AG08395 (cell line): ENCODE results near the gene RAB6B.

ENCODE experiments used
- DNase-seq: peaks from one replicate; pipeline ENCODE4 v3.0.0; 2012; ENCODE audit warnings: mixed read lengths, low spot score

RAB6B gene

DNA sequence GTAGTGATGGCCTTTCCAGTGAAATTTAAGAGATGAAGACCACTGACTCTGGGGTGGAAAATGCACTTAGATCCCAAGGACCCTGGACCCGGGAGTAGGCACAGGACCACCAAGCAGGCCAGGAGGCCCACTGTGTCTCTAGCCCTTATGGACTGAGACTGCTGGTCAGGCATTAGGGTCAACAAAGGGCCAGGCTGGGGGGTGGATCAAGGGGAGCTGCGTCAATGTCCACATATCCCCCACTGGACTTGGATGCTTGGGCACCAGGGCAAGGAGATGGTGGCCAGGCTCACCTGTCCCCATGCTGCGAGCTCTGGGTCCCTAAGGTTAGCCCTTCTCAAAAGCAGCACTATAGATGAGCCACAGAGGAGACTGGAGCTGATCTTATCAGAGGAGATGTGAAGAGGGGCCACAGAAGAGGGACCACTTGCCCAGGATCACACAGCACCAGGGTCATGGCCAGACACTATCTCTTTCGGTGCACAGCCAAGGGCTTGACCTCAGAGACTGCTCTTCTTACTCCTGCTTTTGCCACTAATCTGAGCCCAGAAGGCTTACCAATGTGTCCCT, 14.7 kb downstream of the RAB6B start:
- DNase-seq: no peak

DNA sequence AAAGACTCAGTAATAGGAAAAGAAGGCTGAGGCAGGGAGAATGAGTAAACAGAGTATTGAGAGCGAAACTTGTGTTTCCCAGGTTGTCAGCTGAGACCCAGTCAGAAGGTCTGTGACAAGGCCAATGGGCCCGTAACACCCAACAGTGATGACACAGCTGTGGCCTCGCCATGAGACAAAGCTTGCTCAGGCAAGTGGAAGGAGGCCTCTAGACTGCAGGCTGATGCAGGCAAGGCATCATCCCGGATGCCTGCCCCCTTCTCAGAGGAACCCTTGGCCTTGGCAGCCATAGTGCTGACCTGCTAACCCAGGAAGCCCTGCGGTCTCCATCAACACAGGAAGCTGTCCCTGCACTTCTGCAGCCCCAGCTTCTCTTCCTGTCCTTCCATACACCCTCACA, 15.4 kb downstream of the RAB6B start:
- DNase-seq: no peak

DNA sequence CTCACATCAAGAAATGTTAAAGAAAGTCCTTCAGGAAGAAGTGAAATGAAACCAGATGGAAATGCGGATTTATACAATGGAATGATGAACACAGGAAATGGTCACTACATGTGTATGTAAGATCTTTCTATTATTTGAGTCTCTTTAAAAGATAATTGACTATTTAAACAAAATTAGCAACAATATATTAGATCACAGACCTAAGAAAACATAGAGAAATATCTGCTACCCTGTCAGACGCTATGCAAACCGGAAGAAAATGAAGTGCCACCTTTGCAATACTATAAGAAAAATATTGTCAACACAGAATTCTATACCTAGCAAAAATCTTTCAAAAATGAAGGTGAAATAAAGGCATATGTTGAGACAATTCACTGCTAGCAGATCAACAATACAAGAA, 17.2 kb downstream of the RAB6B start:
- no peak for DNase-seq

DNA sequence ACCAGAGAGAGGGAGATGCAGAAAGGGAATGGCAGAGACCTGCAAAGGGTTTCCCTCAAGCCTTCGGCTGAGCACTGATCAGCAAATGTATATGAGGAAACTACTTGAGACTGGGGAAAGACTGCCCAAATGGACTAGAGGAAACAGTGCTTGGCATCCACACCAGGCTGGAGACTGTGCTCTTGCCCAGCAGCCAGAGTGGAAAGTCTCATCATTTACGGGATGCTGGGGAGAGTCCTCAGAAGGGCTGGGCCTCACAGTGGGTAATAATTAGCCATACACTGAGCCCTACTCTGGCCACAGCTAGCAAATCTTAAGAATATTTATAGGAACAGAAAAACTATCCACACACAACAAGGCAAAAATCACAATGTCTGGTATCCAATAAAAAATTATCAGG, 18.5 kb downstream of the RAB6B start:
- no peak for DNase-seq

DNA sequence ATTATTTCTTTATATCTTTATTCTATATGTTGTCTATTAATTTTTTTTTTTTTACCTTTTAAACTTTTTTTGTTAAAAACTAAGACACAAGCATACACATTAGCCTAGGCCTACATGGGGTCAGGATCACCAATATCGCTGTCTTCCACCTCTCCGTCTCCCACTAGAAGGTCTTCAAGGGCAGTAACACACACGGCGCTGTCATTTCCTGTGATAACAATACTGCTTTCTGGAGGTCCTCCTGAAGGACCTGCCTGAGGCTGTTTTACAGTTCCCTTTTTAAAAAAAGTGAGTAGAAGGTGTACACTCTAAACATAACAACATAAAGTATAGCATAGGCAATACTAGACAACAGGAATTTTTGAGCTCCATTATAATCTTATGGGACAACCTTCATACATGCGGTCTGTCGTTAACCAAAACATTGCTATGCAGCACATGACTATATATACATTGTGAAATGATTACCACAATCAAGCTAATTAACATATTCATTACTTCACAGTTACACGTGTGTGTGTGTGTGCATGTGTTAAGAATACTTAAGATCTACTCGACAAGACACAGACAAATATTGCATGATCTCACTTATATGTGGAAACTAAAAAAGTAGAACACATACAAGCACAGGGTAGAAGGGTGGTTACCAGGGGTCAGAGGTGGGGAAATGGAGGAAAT, 20.8 kb downstream of the RAB6B start:
- DNase-seq: no peak

DNA sequence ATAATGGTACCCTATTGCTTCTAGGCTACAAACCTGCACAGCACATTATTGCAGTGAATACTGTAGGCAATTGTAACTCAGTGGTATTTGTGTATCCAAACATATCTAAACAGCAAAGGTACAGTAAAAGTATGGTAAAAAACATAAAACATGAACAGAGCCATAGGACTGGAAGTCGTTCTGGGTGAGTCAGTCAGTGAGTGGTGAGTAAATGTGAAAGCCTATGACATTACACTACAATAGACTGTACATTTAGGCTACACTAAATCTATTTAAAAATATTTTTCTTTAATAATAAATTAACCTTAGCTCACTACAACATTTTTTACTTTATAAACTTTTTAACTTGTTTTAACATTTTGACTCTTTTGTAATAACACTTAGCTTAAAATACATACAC, 21.3 kb downstream of the RAB6B start:
- no peak for DNase-seq

DNA sequence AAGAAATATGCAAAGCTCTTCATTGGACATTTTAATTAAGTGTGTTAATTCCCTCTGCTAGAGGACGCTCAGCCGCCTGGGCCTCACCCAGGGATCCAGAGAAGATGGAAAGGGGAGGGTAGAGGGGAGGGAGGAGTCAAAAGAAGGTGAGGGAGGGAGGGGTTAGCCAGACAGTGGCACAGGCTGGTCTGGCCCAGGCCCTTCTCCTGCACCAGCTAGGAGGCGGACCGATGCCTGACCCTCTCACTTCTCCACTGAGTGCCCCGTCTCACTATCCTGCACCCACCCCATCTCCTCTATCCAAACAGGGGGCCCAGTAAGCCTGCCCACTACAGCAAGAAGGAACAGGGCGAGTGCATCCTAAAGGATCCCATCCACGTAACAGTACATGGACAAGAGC, 22.9 kb downstream of the RAB6B start:
- DNase-seq: no peak

DNA sequence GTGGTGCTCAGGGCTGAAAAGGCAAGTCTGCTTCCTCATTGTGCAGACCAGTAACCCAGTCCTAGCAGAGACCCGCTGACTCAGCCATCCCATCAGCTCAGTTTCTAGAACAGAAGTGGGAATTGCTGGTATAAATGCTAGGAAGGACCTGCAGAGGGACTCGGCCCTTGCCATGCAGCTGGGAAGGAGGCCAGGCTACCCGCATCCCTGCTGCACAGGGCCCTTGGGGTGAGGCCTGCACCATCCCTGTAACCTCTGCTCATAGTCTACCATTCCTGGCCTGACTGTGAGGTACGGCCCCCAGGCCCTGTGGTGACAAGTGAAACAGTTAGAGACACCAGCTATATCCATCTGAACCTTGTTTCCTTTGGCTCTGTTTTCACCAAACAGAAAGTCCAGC, 23.5 kb downstream of the RAB6B start:
- DNase-seq: no peak

DNA sequence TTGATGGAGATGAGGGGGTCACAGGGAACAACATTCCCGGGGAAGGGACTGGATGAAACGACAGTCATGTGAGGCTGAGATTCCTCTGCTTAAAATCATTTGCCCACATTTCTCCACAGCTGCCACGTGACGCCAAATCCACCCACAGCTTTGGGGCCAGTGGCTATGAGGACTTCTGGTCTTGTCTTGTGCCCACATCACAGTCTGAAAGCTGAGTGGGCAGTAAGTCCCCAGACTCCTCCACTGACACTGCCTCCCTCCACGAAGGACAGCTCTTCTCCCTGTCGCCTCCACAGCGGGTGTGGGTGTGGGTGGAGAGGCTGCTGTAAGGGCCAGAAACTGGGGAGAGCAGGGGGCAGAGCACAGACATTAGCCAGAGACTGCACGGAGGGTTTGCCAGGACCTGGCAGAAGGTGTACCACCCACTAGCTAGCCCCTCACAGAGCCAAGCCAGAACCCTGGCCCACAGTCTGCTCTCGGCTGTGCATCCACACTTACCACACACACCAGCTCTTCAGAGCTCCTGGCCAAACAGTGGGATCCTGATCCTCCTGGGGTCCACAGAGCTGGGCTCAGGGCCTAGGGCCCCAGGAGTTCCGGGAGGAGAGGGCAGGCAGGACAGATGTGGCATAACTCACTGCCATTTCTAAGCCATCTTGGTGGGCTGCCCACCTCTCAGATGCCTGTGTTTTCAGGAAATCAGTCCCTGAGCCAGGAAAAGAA, 24.2 kb downstream of the RAB6B start:
- DNase-seq: no peak

DNA sequence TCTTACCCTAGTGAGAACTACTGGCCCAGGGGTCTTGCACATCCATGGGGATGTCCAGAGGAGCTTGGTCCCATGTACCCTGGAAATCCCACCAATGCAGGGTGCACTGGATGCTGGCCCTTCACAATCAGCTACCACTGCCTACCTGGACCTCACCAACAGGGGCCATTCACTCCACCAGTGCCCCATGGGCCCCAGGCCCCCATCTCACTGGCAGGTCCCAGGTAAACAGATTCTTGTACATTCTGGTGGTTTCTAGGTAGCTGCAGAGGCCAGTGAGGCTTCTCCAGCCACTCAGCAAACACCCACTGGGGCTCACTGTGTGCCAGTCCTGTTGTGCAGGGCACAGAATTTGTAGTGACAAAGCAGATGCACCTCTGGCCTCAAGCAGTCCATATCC, 24.9 kb downstream of the RAB6B start:
- no peak for DNase-seq

DNA sequence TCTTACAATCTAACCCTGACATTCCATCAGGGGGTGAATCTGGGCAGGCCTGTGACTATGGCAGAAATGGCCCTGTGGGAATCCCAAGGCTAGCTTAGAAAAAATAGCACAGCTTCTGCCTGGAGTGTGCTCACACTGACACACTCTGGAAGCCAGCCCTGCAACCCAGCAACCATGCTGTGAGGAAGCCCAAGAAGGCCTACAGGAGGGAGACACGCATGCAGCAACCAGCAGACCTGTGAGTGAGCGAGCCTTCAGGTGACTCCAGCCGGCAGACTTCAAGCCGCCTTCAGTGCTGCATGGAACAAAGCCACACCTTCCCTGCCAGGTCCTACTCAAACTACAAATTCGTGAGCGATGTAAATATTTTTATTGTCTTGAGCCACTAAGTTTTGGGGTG, 26.1 kb downstream of the RAB6B start:
- no peak for DNase-seq

DNA sequence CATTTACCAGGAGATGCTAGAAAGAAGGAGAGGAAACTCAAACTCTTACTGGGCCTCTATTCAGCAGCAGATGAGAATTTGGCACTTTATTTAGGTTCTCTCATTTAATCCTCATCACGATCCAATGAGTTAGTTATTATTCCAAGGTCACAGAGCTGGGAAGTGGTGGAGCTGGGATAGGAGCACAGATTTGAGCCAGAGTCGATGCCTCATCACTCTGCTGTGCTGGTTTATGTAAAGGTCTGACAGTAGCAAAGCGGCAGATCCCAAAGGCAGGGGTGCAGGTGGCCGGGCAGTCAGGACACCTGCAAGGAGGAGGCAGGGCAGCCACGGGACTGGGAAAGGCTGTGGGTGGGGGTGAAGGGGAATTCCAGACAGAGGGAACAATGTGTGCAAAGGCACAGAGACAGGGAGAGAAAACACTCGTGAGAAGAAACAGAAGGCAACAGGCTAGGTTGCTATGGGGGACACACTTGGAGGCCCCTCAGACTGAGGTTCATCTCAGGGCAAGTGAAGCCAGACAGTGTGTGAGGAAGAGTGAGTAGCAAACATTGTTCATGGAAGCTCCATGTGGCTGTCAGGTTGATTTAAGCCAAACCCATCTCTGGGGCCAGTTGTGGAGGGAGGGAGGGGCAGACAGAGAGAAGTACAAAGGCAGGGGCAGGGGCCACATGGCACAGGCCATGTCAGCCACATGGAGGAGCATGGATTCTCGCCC, 26.8 kb downstream of the RAB6B start:
- no peak for DNase-seq

DNA sequence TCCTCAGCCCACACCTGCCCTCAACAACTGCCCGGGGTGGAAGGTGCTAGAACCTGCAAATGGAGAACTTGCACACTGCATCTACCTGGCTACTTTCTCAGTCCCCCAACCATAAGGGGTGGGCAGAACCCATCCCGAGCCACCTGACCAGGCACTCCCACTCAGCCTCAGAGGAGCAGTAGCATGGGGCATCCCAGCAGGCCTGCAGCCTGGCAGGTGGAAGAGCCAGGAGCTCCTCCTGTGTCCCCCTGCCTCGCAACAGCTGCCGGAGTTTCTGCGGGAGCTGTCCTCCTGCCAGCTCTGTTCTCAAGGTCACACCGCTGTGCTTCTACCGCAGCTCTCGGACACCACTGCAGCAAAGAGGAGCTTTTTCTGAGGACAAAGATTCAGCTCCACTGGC, 27.5 kb downstream of the RAB6B start:
- DNase-seq: no peak

DNA sequence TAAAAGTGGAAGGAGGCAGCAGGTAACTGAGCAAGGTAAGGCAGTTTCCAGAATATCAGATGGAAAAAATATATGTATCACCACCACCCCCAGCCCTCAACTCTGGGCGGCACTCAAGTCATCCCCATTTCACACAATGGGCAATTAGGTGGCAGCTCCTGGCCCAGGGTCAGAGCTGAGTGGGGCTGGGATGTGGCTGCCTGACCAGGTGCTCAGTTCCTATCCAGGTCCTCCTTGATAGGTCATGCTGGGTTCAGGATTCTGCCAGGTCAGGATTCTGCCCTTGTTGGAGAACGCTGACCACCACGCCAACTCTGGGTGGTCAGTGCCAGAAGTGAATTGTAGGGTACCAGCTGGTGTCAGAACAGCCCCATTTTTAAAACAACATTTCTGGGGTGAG, 29.5 kb downstream of the RAB6B start:
- DNase-seq: no peak

DNA sequence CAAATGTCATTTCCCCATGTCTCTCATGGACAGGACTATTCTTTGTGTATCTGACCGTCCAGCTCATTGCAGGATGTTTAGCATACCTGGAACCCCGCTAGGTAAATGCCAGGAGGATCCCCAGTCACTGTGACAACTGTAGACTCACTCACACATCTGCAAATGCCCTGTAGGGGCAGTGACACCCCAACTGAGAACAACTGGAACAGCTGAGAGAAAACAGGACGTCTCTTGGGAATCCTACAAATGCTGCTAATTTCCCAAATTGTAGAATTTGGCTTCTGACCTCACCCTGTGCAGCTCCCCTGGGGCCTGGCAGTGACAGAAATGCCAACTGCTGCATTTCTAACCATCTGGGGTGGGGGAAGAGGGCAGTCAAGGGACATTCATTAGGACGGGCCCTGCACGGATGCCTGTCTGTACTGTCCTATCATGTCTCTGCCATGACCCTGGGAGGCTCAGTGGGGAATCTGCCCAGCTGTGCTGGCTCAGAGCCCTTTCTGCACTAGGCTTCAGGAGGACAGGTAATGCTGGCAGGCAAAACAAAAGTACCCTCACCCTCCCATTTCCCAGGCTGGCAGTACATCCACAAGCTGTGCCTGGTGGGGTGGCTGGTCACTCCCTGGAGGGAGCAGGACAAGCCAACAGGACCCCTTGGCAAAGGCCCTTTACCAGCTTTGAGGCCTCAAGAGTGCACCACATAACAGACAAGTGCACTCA, 30.4 kb downstream of the RAB6B start:
- no peak for DNase-seq

DNA sequence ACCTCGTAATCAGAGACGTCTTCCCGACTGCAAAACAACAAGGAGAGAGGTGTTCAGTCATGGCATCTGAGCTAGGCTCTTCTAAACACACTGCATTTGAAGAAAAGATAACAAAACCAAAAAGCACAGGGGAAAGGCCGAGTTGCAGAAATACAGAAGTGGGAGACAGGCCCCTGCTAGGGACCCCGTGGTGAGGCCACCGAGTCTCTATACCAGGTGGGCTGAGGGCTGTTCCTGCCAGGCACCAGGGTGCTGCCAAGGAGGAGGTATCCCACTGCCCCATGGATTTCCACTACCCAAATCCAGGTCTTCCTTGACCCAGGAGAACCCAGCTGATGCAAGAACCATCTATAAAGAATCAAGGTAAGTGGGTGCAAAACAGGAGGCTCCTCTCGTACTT, 31.1 kb downstream of the RAB6B start:
- DNase-seq: no peak

DNA sequence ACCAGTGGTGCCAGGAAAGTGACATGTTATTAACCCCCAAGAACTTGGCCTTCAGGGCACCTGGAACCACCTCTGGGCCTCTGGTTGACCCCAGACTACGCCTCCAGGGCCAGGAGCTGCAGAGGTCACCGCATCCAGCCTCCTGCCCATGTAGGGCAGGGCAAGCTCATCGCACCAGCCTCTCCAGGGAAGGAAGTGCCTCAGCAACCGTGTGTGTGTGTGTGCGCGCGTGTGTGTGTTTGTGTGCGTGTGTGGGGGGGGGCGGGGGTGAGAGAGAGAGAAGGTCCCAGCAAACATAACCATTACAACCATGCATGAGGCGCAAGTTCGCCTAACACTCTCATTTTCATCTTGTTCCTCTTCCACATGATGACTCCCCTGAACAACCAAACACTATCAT, 31.8 kb downstream of the RAB6B start:
- no peak for DNase-seq

DNA sequence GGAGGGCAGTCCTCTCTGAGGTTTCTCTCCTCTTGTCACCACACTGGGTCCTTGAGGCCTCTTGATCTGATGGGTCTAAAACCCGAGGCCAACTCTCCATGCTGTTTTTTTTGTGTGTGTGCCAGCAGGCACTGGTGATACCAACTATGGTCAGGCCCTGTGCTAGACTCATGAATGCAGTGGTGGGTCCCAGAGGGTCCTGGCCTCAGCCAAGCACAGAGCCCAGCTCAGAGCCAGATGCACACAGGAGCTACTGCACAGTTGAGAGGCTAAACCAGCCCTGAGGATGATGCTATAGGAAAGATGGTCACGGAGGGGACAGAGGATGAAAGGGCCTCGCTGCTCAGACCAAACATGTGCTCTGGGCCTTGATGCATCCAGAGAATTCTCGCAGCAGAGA, 33.5 kb downstream of the RAB6B start:
- no peak for DNase-seq

DNA sequence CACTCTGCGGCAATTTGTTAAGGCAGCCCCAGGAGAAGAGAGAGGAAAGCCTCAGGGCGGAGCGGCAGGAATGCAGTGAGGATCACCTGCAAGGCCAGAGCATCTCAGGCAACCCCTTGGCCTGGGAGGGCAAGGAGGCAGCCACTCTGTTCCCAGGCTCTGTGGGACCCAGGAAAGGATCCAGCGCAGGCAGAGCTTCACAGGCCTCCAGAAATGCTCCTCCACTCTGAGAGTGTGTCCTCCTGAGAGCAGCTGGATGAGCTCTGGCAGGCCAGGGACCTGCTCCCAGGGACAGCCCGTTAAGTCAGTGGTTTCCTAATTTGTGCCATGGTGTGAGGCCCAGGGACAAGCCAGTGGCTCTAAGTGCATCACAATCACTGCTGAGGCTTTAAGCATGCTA, 35.2 kb downstream of the RAB6B start:
- DNase-seq: no peak

DNA sequence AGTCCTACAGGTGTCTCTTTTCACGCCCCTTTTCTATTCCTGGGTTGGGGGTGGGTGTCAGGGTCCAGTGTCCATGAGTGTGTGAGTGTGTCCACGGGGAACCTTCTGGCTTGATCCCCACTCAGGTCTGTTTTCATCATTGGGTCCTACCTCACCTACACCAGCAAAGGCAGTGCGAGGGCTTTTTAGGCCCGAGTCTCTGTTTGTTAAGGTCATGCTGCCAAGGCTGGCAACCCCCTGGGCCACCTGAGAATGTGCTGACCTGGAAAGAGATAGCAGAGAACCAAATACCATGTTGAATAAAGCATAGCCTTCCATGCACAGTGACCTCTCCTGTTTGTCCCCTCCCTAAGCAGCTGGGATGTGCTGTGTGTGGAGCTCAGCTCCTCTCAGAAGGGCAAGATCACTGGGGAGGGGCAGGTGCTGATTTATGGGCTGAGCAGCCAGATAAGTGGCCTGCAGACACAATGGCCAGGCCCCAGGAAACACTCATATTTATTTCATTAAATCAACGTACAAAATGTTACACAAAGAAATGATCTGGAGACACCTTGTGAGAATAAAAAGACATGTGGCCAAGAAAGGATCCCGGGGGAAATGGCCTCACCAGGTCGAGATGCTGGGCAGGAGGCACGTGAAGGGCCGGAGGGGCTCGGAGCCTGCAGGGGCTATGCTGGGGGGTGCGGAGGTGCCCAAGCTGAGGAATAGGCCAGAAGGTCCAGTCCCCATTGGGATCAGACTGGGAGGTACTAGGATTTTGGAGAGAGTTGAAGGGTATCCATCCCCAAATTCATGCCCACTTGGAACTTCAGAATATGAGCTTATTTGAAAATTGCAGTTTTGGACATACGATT, 36.1 kb downstream of the RAB6B start:
- DNase-seq: no peak

DNA sequence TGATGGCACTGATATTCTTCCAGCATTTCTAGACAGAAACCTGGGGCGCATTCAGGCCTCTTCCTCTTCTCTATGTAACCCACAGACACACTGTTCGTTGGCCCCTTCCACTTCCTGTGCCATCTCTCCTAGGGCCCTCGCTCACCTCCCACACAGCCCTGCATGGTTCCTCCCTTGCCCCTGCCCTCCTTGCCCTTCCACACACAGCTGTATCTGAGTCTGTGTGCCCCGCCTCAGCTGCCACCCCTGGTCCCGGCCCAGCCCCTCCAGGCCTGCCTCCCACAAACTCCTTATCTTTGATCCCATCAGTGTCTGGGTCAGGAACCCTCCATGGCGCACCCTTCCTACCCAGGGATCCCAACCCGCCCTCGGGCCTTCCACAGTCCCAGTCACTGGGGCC, 37.9 kb downstream of the RAB6B start:
- no peak for DNase-seq
